HFFc6 (cell line): ENCODE measurements around the gene ANOS1. TPM values are rescaled to one million over a fixed set of nuclear protein-coding genes. Genes with fewer than 3 reads are reported as not detected.

ENCODE experiments used
- DNase-seq: peaks from one replicate; pipeline ENCODE4 v3.0.0-alpha.2; 2018
- H3K27ac Mint-ChIP-seq: 2 replicates; pipeline ENCODE4 v1.8.0; 2020; ENCODE audit warnings: mild to moderate bottlenecking, mixed read lengths
- H3K27me3 Mint-ChIP-seq: 2 replicates; pipeline ENCODE4 v1.8.0; 2021; ENCODE audit warnings: mild to moderate bottlenecking, moderate library complexity, mixed read lengths; ENCODE audit not compliant: insufficient read depth
- H3K36me3 Mint-ChIP-seq: 2 replicates; pipeline ENCODE4 v1.8.0; 2021; ENCODE audit warnings: low read depth, mixed read lengths
- H3K4me1 Mint-ChIP-seq: 2 replicates; pipeline ENCODE4 v1.8.0; 2020; ENCODE audit warnings: low read depth, mixed read lengths
- H3K4me3 Mint-ChIP-seq: 2 replicates; pipeline ENCODE4 v1.8.0; 2020; ENCODE audit warnings: mild to moderate bottlenecking, moderate library complexity, mixed read lengths
- H3K9me3 Mint-ChIP-seq: 2 replicates; pipeline ENCODE4 v1.8.0; 2020; ENCODE audit warnings: mild to moderate bottlenecking, mixed read lengths
- total RNA-seq, 6 experiments: library from RNA; stranded (reverse); fragmentation: NEBNext Ultra II Directional; extraction: Animal tissue kit (Norgen Biotek cat#: 25700); gene quantifications; 2 replicates in 1 of 6; 3 replicates in 5 of 6; pipeline ENCODE4 v1.2.3, GENCODE V29; 2021
- TF ChIP-seq, protein P1 (sequence below): fragments of 200-600 bp; sonication (generic); IDR thresholded peaks from 2 replicates; pipeline ENCODE4 v1.5.0; 2021; ENCODE audit warnings: antibody characterized with exemption, mild to moderate bottlenecking

Gene ANOS1
- total RNA-seq, 6 experiments from 2014 or later: 0.02 to 0.12 (median 0.07) TPM; not detected in 3

DNA sequence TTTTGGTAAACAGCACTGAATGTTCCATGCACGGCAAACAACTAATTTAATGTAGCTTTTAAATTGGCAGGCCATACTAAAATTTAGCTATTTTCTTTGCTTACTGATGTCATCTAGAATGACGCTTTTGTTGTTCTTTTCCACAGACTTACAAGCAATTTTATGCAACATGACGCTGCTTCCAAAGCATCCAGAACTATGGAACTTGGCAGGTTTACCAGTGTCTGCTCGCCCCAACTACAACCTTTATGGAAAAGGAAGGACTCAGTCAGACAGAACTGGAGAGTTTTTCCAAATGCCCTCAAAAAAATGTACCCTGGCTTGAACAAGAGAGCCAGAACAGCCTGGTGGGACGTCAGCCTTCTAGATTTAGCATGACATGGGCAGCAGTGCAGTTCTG, 58.7 kb downstream of the ANOS1 start:
- H3K4me1 Mint-ChIP-seq: no peaks in the 10 kb centered on the region
- H3K36me3 Mint-ChIP-seq: no peaks in the 10 kb centered on the region
- TF ChIP-seq, protein P1, sequence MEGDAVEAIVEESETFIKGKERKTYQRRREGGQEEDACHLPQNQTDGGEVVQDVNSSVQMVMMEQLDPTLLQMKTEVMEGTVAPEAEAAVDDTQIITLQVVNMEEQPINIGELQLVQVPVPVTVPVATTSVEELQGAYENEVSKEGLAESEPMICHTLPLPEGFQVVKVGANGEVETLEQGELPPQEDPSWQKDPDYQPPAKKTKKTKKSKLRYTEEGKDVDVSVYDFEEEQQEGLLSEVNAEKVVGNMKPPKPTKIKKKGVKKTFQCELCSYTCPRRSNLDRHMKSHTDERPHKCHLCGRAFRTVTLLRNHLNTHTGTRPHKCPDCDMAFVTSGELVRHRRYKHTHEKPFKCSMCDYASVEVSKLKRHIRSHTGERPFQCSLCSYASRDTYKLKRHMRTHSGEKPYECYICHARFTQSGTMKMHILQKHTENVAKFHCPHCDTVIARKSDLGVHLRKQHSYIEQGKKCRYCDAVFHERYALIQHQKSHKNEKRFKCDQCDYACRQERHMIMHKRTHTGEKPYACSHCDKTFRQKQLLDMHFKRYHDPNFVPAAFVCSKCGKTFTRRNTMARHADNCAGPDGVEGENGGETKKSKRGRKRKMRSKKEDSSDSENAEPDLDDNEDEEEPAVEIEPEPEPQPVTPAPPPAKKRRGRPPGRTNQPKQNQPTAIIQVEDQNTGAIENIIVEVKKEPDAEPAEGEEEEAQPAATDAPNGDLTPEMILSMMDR: no peak
- no peak for DNase-seq
- H3K27ac Mint-ChIP-seq: no peak overlapping the region
- H3K9me3 Mint-ChIP-seq: no peaks in the 10 kb centered on the region
- peaks cover 2% of the 10 kb centered on the region; the same call in 1 of the 2 replicates for H3K27me3 Mint-ChIP-seq
- no peak overlapping the region for H3K4me3 Mint-ChIP-seq

DNA sequence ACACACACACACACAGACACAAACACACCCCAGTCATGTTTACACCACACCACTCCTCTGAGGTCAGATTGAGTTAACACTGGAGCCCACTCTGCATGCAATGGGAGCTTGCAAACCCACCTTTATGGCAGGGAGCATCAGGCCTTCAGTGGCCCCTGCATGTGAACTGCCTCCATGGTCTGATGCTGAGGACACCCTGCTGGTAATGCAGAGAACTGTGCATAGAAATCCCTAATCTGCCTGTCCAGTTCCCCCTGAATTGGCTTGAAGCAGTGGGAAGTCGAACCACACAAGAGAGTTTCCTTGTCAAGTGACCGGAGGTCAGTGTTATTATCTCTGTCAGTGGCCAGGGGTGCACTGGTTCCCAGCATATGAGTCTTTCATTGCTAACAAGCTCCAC, 59.8 kb downstream of the ANOS1 start:
- TF ChIP-seq, protein P1: no peak
- Mint-ChIP-seq H3K27ac (no peak overlapping the region), H3K27me3 (peaks cover 2% of the 10 kb centered on the region; the same call in 1 of the 2 replicates), H3K4me1 (no peaks in the 10 kb centered on the region), H3K9me3 (no peaks in the 10 kb centered on the region), H3K4me3 (no peak overlapping the region), H3K36me3 (no peaks in the 10 kb centered on the region)
- no peak for DNase-seq

DNA sequence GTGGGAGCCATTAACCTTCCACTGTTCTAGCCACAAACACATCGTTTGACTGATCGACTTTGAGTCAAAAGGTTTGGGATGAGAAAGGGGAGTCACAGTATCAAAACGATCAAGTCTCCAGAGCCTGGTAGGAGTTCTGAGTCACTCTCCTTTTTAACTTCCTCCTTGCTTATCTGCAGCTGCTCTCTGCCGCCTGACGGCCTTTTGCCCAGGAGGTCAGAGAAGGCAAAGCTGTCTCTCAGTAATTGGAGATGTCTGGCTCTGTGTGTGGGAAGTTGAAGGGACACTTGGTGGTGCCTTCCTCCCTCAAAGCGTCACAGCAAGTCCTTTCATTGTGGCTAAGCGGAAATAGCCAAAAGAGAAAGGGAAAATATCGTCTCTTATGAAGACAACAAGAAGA, 63.1 kb downstream of the ANOS1 start:
- no peak for DNase-seq
- Mint-ChIP-seq H3K9me3 (no peaks in the 10 kb centered on the region; the same call in 1 of the 2 replicates), H3K27me3 (peaks cover 2% of the 10 kb centered on the region; the same call in 1 of the 2 replicates), H3K4me3 (no peak overlapping the region), H3K27ac (no peak overlapping the region), H3K36me3 (no peaks in the 10 kb centered on the region), H3K4me1 (no peaks in the 10 kb centered on the region)
- TF ChIP-seq, protein P1: no peak

DNA sequence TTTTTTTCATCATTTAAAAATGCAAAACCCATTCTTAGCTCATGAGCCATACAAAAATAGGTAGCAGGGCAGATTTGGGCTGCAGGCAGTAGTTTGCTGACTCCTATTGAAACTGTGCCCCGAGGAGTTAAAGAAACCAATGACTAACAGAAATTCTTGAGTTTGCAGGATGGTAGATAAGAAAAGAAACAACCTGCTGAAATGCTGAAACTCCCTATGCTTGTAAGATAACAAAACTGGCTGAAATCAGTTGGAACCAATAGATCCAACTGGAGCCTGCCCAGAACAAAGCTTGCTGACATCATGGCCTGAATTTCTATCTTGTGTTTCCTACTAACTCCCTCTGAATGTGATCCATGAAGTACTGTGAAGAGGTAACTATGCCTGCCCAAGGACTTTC, 68.6 kb downstream of the ANOS1 start:
- no peaks in the 10 kb centered on the region for H3K27me3 Mint-ChIP-seq
- H3K36me3 Mint-ChIP-seq: no peaks in the 10 kb centered on the region
- H3K27ac Mint-ChIP-seq: no peak overlapping the region
- no peak overlapping the region for H3K4me3 Mint-ChIP-seq
- TF ChIP-seq, protein P1: no peak
- no peaks in the 10 kb centered on the region for H3K4me1 Mint-ChIP-seq
- H3K9me3 Mint-ChIP-seq: peaks cover 9% of the 10 kb centered on the region; the same call in 1 of the 2 replicates
- DNase-seq: no peak

DNA sequence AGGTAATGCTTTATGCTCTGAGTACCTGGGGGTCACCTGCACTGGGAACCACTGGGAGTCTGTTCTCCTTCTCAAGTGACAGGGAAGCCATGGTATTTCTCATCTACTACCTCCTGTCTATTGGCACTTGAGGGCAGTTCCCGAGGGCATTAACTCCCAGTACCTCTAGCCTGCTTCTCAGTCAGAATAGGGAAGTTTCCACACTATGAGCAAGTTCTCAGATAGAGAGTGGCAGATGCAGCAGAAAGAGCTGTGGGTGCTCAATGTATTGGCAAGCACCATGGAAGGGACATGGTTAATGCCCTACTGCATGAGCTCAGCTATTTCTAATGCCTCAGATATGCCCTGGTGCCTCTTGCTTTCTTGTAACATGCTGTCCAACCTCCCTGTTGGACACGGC, 74.1 kb downstream of the ANOS1 start:
- Mint-ChIP-seq H3K4me1 (no peaks in the 10 kb centered on the region), H3K36me3 (no peaks in the 10 kb centered on the region), H3K27ac (no peak overlapping the region), H3K4me3 (no peak overlapping the region), H3K27me3 (no peaks in the 10 kb centered on the region), H3K9me3 (peaks cover 9% of the 10 kb centered on the region; the same call in 1 of the 2 replicates)
- no peak for DNase-seq
- TF ChIP-seq, protein P1: no peak

DNA sequence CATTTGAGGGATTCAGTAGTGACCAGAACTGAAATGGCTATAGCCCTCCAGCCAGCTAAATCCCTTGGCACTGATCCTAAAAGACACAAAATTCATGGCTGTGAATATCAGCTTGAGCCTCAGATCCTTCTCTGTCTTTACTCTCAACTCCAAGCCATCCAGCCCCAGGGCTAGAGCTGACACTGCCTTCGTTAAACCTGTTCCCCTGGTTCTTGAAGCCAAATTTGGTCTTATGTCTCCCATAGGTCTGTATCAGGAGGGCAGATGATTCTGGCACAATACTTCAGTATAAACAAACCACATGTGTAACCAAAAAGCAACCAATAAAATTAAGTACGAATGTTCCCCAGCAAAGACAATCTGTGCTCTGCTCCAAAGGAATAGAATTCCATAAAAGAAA, 78.0 kb downstream of the ANOS1 start:
- H3K36me3 Mint-ChIP-seq: no peaks in the 10 kb centered on the region
- DNase-seq: no peak
- no peaks in the 10 kb centered on the region for H3K4me1 Mint-ChIP-seq
- no peaks in the 10 kb centered on the region; the same call in 1 of the 2 replicates for H3K9me3 Mint-ChIP-seq
- no peak overlapping the region for H3K27ac Mint-ChIP-seq
- H3K4me3 Mint-ChIP-seq: no peak overlapping the region
- TF ChIP-seq, protein P1: no peak
- no peaks in the 10 kb centered on the region for H3K27me3 Mint-ChIP-seq
